ENCODE data around the gene WFDC1.
"Not testable (repeated sequence)": the region's sequence is repeated elsewhere in the genome, so short reads cannot be mapped to it uniquely, and the experiment has no call there.

Gene WFDC1

GRCh38 chr16:84330685-84331050 lies 36.0 kb downstream of the WFDC1 start:
- DNase-seq, result no peak

- no peak for DNase-seq
These were observed 37.5 kb downstream of the WFDC1 start for GRCh38 chr16:84331998-84332780.

GRCh38 chr16:84332975-84333684 lies 38.5 kb downstream of the WFDC1 start:
- DNase-seq, result no peak

- no peak for DNase-seq
These were observed 39.4 kb downstream of the WFDC1 start for GRCh38 chr16:84334058-84334457.

GRCh38 chr16:84334482-84334881 lies 39.8 kb downstream of the WFDC1 start:
- DNase-seq, result no peak

- DNase-seq, result not testable (repeated sequence)
These were observed 42.6 kb downstream of the WFDC1 start for GRCh38 chr16:84337236-84337635.

- DNase-seq, result no peak
These were observed 44.6 kb downstream of the WFDC1 start for GRCh38 chr16:84339311-84339710.

- no peak for DNase-seq
These were observed 45.1 kb downstream of the WFDC1 start for GRCh38 chr16:84339766-84340165.

- DNase-seq, result no peak
These were observed 45.8 kb downstream of the WFDC1 start for GRCh38 chr16:84340325-84341040.

GRCh38 chr16:84341528-84342295 lies 47.0 kb downstream of the WFDC1 start:
- no peak for DNase-seq

- not testable (repeated sequence) for DNase-seq
These were observed 49.1 kb downstream of the WFDC1 start for GRCh38 chr16:84343800-84344199.

GRCh38 chr16:84344781-84345180 lies 50.1 kb downstream of the WFDC1 start:
- DNase-seq, result no peak

- DNase-seq, result no peak
These were observed 52.5 kb downstream of the WFDC1 start for GRCh38 chr16:84347161-84347560.

- DNase-seq, result no peak
These were observed 53.8 kb downstream of the WFDC1 start for GRCh38 chr16:84348386-84348888.

GRCh38 chr16:84349862-84350684 lies 55.4 kb downstream of the WFDC1 start:
- DNase-seq, result no peak

GRCh38 chr16:84350685-84351400 lies 56.2 kb downstream of the WFDC1 start:
- no peak for DNase-seq

GRCh38 chr16:84351630-84352029 lies 57.0 kb downstream of the WFDC1 start:
- no peak for DNase-seq

GRCh38 chr16:84354306-84354705 lies 59.6 kb downstream of the WFDC1 start:
- no peak for DNase-seq

GRCh38 chr16:84355149-84355548 lies 60.5 kb downstream of the WFDC1 start:
- DNase-seq, result no peak

GRCh38 chr16:84356176-84356575 lies 61.5 kb downstream of the WFDC1 start:
- no peak for DNase-seq

GRCh38 chr16:84356591-84357116 lies 62.0 kb downstream of the WFDC1 start:
- no peak for DNase-seq
